ENCODE data around the gene C9orf50.
A peak's percentile ranks its signal among the peaks of the same experiment; 100 is the strongest.

C9orf50 gene

DNA sequence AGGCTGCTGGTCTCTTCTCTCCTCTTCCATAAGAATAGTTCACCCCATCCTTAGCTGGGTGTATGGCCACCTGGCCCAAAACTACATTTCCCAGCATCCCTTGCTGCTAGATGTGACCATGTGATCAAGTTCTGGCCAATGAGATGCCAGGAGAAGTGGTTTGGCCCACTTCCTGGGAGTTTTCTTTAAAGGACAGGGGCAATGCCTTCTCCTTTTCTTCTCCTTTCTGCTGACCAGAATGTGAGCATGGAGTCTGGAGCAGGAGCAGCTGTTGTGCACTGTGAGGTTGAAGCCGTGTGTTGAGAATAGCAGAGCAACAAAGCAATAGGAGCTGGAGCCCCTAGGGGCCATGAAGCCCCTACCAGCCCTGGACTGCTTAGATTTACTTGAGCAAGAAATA is 36.8 kb downstream of the C9orf50 start (continued):
- TF ChIP-seq, protein P1, sequence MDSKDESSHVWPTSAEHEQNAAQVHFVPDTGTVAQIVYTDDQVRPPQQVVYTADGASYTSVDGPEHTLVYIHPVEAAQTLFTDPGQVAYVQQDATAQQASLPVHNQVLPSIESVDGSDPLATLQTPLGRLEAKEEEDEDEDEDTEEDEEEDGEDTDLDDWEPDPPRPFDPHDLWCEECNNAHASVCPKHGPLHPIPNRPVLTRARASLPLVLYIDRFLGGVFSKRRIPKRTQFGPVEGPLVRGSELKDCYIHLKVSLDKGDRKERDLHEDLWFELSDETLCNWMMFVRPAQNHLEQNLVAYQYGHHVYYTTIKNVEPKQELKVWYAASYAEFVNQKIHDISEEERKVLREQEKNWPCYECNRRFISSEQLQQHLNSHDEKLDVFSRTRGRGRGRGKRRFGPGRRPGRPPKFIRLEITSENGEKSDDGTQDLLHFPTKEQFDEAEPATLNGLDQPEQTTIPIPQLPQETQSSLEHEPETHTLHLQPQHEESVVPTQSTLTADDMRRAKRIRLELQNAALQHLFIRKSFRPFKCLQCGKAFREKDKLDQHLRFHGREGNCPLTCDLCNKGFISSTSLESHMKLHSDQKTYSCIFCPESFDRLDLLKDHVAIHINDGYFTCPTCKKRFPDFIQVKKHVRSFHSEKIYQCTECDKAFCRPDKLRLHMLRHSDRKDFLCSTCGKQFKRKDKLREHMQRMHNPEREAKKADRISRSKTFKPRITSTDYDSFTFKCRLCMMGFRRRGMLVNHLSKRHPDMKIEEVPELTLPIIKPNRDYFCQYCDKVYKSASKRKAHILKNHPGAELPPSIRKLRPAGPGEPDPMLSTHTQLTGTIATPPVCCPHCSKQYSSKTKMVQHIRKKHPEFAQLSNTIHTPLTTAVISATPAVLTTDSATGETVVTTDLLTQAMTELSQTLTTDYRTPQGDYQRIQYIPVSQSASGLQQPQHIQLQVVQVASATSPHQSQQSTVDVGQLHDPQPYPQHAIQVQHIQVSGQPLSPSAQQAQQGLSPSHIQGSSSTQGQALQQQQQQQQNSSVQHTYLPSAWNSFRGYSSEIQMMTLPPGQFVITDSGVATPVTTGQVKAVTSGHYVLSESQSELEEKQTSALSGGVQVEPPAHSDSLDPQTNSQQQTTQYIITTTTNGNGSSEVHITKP (tag by site-specific recombination; IDR thresholded peaks at IDR 0.05) = peak; percentile 93

DNA sequence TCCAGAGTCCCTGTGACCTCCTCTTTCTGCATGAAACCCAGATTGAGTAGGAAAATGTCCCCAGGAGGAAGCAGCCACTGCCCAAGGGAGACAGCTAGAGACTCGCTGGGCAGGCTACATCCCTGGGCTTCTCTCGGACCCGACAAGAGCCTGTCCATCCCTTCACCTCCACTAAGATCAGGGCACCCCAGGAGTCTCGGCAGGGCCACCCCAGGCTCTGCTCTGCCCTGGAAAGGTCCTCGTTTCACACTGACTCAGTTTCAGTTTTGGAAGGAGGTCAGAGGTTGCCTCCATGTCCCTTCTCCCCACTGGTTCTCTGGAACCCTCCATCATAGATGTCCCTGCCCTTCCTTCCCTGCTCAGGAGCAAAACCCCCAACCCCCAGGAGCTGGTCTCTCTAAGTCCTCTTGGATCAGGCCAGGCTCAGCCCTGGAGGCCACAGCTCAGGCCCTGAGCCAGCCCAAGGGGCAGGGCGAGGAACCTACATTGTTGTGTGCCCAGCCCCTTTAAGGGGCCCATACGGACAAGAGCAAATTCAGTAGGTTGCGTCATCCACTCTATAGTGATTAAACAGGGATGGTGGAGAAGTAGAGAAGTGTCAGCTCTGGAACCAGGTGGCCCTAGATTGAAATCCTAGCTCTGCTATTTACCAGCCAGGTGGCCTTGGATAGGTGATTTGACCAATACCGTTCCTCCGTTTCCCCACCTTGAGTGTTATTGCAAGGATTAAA is 37.4 kb downstream of the C9orf50 start:
- POLR2A ChIA-PET = interaction anchor here (1.0 to 1.4 kb wide), 3 partner anchors 9 to 409 kb away, joined by 3 to 6 read pairs (median 4); partner anchors contain the start of gene IER5L
- no peak for TF ChIP-seq ZBTB8A (tag by site-specific recombination; IDR thresholded peaks at IDR 0.05)
- TF ChIP-seq ZNF664 (tag by site-specific recombination; IDR thresholded peaks at IDR 0.05) = peak; percentile 83; the same call in 1 of the 2 replicates
- no peak for TF ChIP-seq ZNF473 (tag by site-specific recombination; IDR thresholded peaks at IDR 0.05)
- TF ChIP-seq ZFP69B (tag by site-specific recombination; IDR thresholded peaks at IDR 0.05) = peak; percentile 54; the same call in 1 of the 2 replicates
- TF ChIP-seq, protein P2, sequence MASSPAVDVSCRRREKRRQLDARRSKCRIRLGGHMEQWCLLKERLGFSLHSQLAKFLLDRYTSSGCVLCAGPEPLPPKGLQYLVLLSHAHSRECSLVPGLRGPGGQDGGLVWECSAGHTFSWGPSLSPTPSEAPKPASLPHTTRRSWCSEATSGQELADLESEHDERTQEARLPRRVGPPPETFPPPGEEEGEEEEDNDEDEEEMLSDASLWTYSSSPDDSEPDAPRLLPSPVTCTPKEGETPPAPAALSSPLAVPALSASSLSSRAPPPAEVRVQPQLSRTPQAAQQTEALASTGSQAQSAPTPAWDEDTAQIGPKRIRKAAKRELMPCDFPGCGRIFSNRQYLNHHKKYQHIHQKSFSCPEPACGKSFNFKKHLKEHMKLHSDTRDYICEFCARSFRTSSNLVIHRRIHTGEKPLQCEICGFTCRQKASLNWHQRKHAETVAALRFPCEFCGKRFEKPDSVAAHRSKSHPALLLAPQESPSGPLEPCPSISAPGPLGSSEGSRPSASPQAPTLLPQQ (tag by site-specific recombination; IDR thresholded peaks at IDR 0.05) = peak; percentile 44; the same call in 1 of the 2 replicates
- TF ChIP-seq, protein P3, sequence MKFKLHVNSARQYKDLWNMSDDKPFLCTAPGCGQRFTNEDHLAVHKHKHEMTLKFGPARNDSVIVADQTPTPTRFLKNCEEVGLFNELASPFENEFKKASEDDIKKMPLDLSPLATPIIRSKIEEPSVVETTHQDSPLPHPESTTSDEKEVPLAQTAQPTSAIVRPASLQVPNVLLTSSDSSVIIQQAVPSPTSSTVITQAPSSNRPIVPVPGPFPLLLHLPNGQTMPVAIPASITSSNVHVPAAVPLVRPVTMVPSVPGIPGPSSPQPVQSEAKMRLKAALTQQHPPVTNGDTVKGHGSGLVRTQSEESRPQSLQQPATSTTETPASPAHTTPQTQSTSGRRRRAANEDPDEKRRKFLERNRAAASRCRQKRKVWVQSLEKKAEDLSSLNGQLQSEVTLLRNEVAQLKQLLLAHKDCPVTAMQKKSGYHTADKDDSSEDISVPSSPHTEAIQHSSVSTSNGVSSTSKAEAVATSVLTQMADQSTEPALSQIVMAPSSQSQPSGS (tag by site-specific recombination; IDR thresholded peaks at IDR 0.05; ENCODE audit: low read depth) = no peak
- no peak for TF ChIP-seq ZNF510 (tag by site-specific recombination; IDR thresholded peaks at IDR 0.05; ENCODE audit: insufficient replicate concordance)
- no peak for TF ChIP-seq ZNF114 (tag by site-specific recombination; IDR thresholded peaks at IDR 0.05)

DNA sequence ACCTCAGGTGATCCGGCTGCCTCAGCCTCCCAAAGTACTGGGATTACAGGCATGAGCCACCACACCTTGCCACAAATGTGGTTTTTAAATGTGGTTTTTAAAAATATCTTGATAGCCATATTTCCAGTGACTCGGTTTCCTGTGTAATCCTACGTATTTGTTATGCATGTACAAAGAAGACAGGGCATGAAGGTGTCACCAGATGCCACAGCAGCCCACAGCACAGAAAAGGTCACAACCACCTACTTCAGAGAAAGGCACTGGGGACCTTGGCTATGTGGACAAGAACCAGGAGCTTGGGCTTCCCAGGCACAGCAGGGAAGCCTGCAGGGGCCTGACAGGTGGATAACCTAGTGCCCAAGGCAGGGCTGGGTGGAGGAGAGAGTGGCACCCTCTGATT is 38.0 kb downstream of the C9orf50 start:
- POLR2A ChIA-PET = interaction anchor here (1.4 kb wide), 1 partner anchor 10 kb away, joined by 4 read pairs; no protein-coding TSS in a partner anchor
- H3K9me3 ChIP-seq (ENCODE audit: control insufficient read depth, insufficient read depth, low read depth, low read length) = no peaks in the 10 kb centered on the region
- no peaks in the 10 kb centered on the region for H3K36me3 ChIP-seq (ENCODE audit: control insufficient read depth in 2 of 2, insufficient read depth in 1 of 2, low read length in 2 of 2)
- CTCF ChIA-PET = interaction anchor here (0.9 to 2.0 kb wide), 2 partner anchors 8 to 28 kb away, joined by 6 read pairs; no protein-coding TSS in a partner anchor
- no peak overlapping the region for H3K4me3 ChIP-seq (ENCODE audit: low read depth, low read length)
- TF ChIP-seq ZNF121 (tag by site-specific recombination; IDR thresholded peaks at IDR 0.05) (no peak), ZNF37A (tag by site-specific recombination; IDR thresholded peaks at IDR 0.05) (no peak), SALL2 (tag by site-specific recombination; IDR thresholded peaks at IDR 0.05; ENCODE audit: borderline replicate concordance) (no peak), ZNF530 (tag by site-specific recombination; IDR thresholded peaks at IDR 0.05; ENCODE audit: low read depth) (no peak), TRIM28 (IDR thresholded peaks at IDR 0.05; ENCODE audit: borderline replicate concordance, low read length) (no peak)
- H3K27ac ChIP-seq (ENCODE audit: extremely low read depth, low read depth, low read length) = no peak overlapping the region
- no peaks in the 10 kb centered on the region for H3K4me1 ChIP-seq (ENCODE audit: control insufficient read depth, insufficient read depth, low read length)

More for the DNA sequence above, 37.4 kb downstream of the C9orf50 start:
- CTCF ChIA-PET = interaction anchor here (0.8 to 2.0 kb wide), 4 partner anchors 9 to 41 kb away, joined by 3 to 6 read pairs (median 6); no protein-coding TSS in a partner anchor
- H3K4me1 ChIP-seq (ENCODE audit: control insufficient read depth, insufficient read depth, low read length) = no peaks in the 10 kb centered on the region
- H3K9me3 ChIP-seq (ENCODE audit: control insufficient read depth, insufficient read depth, low read depth, low read length) = no peaks in the 10 kb centered on the region
- no peak overlapping the region for H3K4me3 ChIP-seq (ENCODE audit: low read depth, low read length)
- H3K36me3 ChIP-seq (ENCODE audit: control insufficient read depth in 2 of 2, insufficient read depth in 1 of 2, low read length in 2 of 2) = no peaks in the 10 kb centered on the region
- H3K27ac ChIP-seq (ENCODE audit: extremely low read depth, low read depth, low read length) = no peak overlapping the region
